ENCODE data around the gene ARG1. TPM values are rescaled to one million over a fixed set of nuclear protein-coding genes. Genes with fewer than 3 reads are reported as not detected.

Gene ARG1
- polyA plus RNA-seq, 2 of the 4 experiments (the other 2 are of a cell fraction): not detected

DNA sequence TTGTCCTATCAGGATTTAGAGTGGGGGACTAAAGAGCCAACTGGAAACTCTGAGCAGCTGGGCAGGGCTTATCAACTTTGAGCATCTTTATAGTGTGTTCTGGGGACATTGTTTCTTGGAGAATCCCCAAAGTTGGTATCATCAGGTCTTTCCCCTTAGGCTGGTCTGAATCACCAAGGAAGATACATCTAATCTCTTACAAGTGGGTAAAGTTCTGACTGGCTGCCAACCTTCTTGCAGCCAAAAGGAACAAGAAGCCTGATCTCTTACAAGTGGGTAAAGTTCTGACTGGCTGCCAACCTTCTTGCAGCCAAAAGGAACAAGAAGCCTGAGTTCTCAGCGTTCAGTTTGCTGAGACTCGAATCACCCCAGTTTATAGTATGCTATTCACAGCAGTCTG lies 56.6 kb downstream of the ARG1 start (continued):
- TF ChIP-seq FOSL2 (IDR thresholded peaks at IDR 0.05) (no peak), FOSL2 (CRISPR knock-in tag; IDR thresholded peaks at IDR 0.05) (no peak), POLR2A (IDR thresholded peaks at IDR 0.05; ENCODE audit: low read length) (no peak)

DNA sequence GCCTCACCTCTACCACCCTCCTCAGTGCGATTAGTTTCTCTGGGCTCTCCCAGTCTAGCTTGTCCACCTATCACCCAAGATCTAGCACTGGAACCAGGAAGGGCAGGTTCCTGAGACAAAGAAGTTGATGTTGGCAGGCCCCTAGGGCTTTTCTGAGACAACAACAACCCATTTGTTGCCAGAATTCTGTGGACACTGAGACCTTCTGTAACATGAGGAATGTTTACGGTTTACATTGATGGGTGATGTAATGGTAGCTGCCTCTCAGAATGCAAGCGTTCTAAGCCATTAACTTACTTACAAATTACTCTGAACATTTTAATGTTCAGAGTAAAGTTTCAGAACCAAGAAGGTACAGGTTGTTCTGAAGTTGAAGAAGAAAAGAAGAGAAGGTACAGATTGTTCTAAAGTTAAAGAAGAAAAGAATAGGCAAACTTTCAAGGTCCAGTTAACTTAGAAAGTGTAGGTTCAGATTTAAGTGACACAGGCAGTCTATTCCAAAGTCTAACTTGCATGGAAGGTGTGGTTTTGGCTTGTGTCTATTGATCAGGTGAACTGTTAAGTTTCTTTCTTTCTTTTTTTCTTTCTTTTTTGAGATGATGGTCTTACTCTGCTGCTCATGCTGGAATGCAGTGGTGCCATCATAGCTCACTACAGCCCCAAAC lies 58.7 kb downstream of the ARG1 start:
- ATAC-seq: no peak
- POLR2A ChIA-PET: no interaction called here
- CTCF ChIA-PET: interaction anchor here (0.7 kb wide), 1 partner anchor 98 kb away, joined by 3 read pairs; no protein-coding TSS in a partner anchor
- TF ChIP-seq RNF2 (IDR thresholded peaks at IDR 0.05; ENCODE audit: borderline replicate concordance, low read depth) (no peak), E2F6 (IDR thresholded peaks at IDR 0.05; ENCODE audit: borderline replicate concordance, low read depth) (no peak), ZFP36 (IDR thresholded peaks at IDR 0.05; ENCODE audit: borderline replicate concordance, partially characterized antibody) (no peak), MAZ (IDR thresholded peaks at IDR 0.05; ENCODE audit: borderline replicate concordance, low read depth, low read length) (no peak), CHD2 (IDR thresholded peaks at IDR 0.05; ENCODE audit: low read length, partially characterized antibody) (no peak), RCOR1 (IDR thresholded peaks at IDR 0.05; ENCODE audit: low read depth, low read length) (no peak), ELK1 (IDR thresholded peaks at IDR 0.05; ENCODE audit: low read depth, low read length) (no peak), CBX8 (IDR thresholded peaks at IDR 0.05) (no peak), RARB (CRISPR knock-in tag; IDR thresholded peaks at IDR 0.05) (no peak), GATA3 (IDR thresholded peaks at IDR 0.05; ENCODE audit: borderline replicate concordance) (no peak)
- 90% methylated on average over 3 of the region's 3 CpGs for WGBS (ENCODE audit: missing lambda C conversion rate)
- DNase-seq (ENCODE audit: low read depth in 1 of 2, low spot score in 1 of 2): no peak
- no peak overlapping the region for H3K4me2 ChIP-seq
- H3K9me3 ChIP-seq: no peaks in the 10 kb centered on the region
- H3K27ac ChIP-seq: no peak overlapping the region
- no peak for FAIRE-seq
- no peak overlapping the region for H3K4me3 ChIP-seq
- peaks cover 6% of the 10 kb centered on the region; the same call in 2 of the 3 replicates for H3K4me1 ChIP-seq

Other genes starting within 250 kb of the ARG1 start
- gene MED23, start 55.0 kb downstream of the ARG1 start, polyA plus RNA-seq (2011; rRNA removed): 22.7 and 23.1 TPM in 2 replicates
- 7.1 to 7.6 TPM (median 7.3 TPM) in 3 replicates for gene MED23, start 55.0 kb downstream of the ARG1 start, polyA plus RNA-seq (2017; fragmentation: RNase III; extraction: RNeasy Plus Mini Kit Qiagen cat#74134 plus additional on column Dnase treatment)
- gene ENPP3, start 64.1 kb downstream of the ARG1 start, polyA plus RNA-seq (2011; rRNA removed): 0.05 TPM in 1 of 2 replicates, not detected in the other
- not detected in 3 replicates for gene ENPP3, start 64.1 kb downstream of the ARG1 start, polyA plus RNA-seq (2017; fragmentation: RNase III; extraction: RNeasy Plus Mini Kit Qiagen cat#74134 plus additional on column Dnase treatment)
- gene OR2A4, start 128.2 kb downstream of the ARG1 start, polyA plus RNA-seq (2011; rRNA removed): not detected in 2 replicates
- not detected in 3 replicates for gene OR2A4, start 128.2 kb downstream of the ARG1 start, polyA plus RNA-seq (2017; fragmentation: RNase III; extraction: RNeasy Plus Mini Kit Qiagen cat#74134 plus additional on column Dnase treatment)
- gene CTAGE9, start 137.8 kb downstream of the ARG1 start, polyA plus RNA-seq (2011; rRNA removed): not detected in 2 replicates
- not detected in 3 replicates for gene CTAGE9, start 137.8 kb downstream of the ARG1 start, polyA plus RNA-seq (2017; fragmentation: RNase III; extraction: RNeasy Plus Mini Kit Qiagen cat#74134 plus additional on column Dnase treatment)
- 5.3 and 5.6 TPM in 2 replicates for gene ENPP1, start 234.8 kb downstream of the ARG1 start, polyA plus RNA-seq (2011; rRNA removed)
- 0.91 to 1.1 TPM (median 0.97 TPM) in 3 replicates for gene ENPP1, start 234.8 kb downstream of the ARG1 start, polyA plus RNA-seq (2017; fragmentation: RNase III; extraction: RNeasy Plus Mini Kit Qiagen cat#74134 plus additional on column Dnase treatment)

Measured in A549 (cell line).